ENCODE measurements around the gene MAPK6.

MAPK6 gene

GRCh38 chr15:52018244-52018643 lies 775 bp upstream of the MAPK6 start:
- Histone ChIP-seq H3K4me2 (ENCODE audit: low read length) (peak overlapping the region; percentile 68), H3K4me3 (ENCODE audit: low read depth, low read length) (no peak overlapping the region), H3K9ac (ENCODE audit: low read length) (no peak overlapping the region), H2BK12ac (ENCODE audit: low read length) (no peak overlapping the region), H3K27ac (ENCODE audit: low read depth, low read length) (no peak overlapping the region), H3K9me3 (ENCODE audit: insufficient read depth, low read depth, low read length) (no peaks in the 10 kb centered on the region), H2BK5ac (ENCODE audit: low read depth, low read length, poor library complexity) (no peak overlapping the region), H2AFZ (ENCODE audit: insufficient read depth, low read length, poor library complexity) (no peak overlapping the region), H3K4me1 (ENCODE audit: control insufficient read depth in 1 of 2, insufficient read depth in 2 of 2, low read length in 2 of 2) (peaks cover 4 to 5% of the 10 kb centered on the region in 2 experiments), H3K18ac (ENCODE audit: low read length) (no peak overlapping the region), H3K23ac (ENCODE audit: low read length) (no peak overlapping the region), H4K91ac (ENCODE audit: low read depth, low read length) (no peak overlapping the region), H4K12ac (ENCODE audit: low read depth, low read length) (no peak overlapping the region), H3K36me3 (ENCODE audit: control insufficient read depth in 1 of 2, insufficient read depth in 2 of 2, low read length in 2 of 2) (no peaks in the 10 kb centered on the region), H3K79me2 (ENCODE audit: control insufficient read depth, insufficient read depth, low read length, poor library complexity) (peaks cover 16% of the 10 kb centered on the region), H2BK120ac (ENCODE audit: insufficient read depth, low read length, poor library complexity) (no peak overlapping the region), H3K14ac (ENCODE audit: low read length) (no peak overlapping the region), H4K8ac (ENCODE audit: low read depth, low read length) (no peak overlapping the region), H3K4ac (ENCODE audit: low read depth, low read length) (no peak overlapping the region), H3K27me3 (ENCODE audit: insufficient read depth, low read length) (no peaks in the 10 kb centered on the region), H3K79me1 (ENCODE audit: low read length) (peaks cover 13% of the 10 kb centered on the region), H2AK5ac (ENCODE audit: low read length) (no peak overlapping the region)
- DNase-seq: peak in 1 of 2 donors; percentile 67
- WGBS (ENCODE audit: extremely low coverage, insufficient coverage, insufficient read length): no CpG with 5 or more reads among the region's 7 CpGs

GRCh38 chr15:52019394-52020220 lies 588 bp downstream of the MAPK6 start:
- Histone ChIP-seq H3K23ac (ENCODE audit: low read length) (peak overlapping the region; percentile 71), H3K18ac (ENCODE audit: low read length) (peak overlapping the region; percentile 100), H4K8ac (ENCODE audit: low read depth, low read length) (peak overlapping the region; percentile 96), H4K91ac (ENCODE audit: low read depth, low read length) (peak overlapping the region; percentile 98), H2BK120ac (ENCODE audit: insufficient read depth, low read length, poor library complexity) (peak overlapping the region; percentile 93), H3K9ac (ENCODE audit: low read length) (peak overlapping the region; percentile 99), H3K36me3 (ENCODE audit: control insufficient read depth in 1 of 2, insufficient read depth in 2 of 2, low read length in 2 of 2) (no peaks in the 10 kb centered on the region), H3K14ac (ENCODE audit: low read length) (peak overlapping the region; percentile 99), H3K79me2 (ENCODE audit: control insufficient read depth, insufficient read depth, low read length, poor library complexity) (peaks cover 19% of the 10 kb centered on the region), H3K27ac (ENCODE audit: low read depth, low read length) (peak overlapping the region; percentile 97), H3K9me3 (ENCODE audit: insufficient read depth, low read depth, low read length) (no peaks in the 10 kb centered on the region), H2AK5ac (ENCODE audit: low read length) (peak overlapping the region; percentile 98), H3K4me2 (ENCODE audit: low read length) (peak overlapping the region; percentile 78), H3K4ac (ENCODE audit: low read depth, low read length) (peak overlapping the region; percentile 99), H2AFZ (ENCODE audit: insufficient read depth, low read length, poor library complexity) (peak overlapping the region; percentile 92), H3K4me1 (ENCODE audit: control insufficient read depth in 1 of 2, insufficient read depth in 2 of 2, low read length in 2 of 2) (peaks cover 4 to 5% of the 10 kb centered on the region in 2 experiments), H3K27me3 (ENCODE audit: insufficient read depth, low read length) (no peaks in the 10 kb centered on the region), H2BK12ac (ENCODE audit: low read length) (peak overlapping the region; percentile 45), H2BK5ac (ENCODE audit: low read depth, low read length, poor library complexity) (peak overlapping the region; percentile 96), H3K4me3 (ENCODE audit: low read depth, low read length) (peak overlapping the region; percentile 100), H3K79me1 (ENCODE audit: low read length) (peaks cover 13% of the 10 kb centered on the region), H4K12ac (ENCODE audit: low read depth, low read length) (peak overlapping the region; percentile 95)
- WGBS (ENCODE audit: extremely low coverage, insufficient coverage, insufficient read length): no CpG with 5 or more reads among the region's 100 CpGs
- DNase-seq: peak; percentile 87

GRCh38 chr15:52020221-52021085 lies 1.4 kb downstream of the MAPK6 start:
- H3K36me3 ChIP-seq (ENCODE audit: control insufficient read depth in 1 of 2, insufficient read depth in 2 of 2, low read length in 2 of 2): no peaks in the 10 kb centered on the region
- no CpG with 5 or more reads among the region's 10 CpGs for WGBS (ENCODE audit: extremely low coverage, insufficient coverage, insufficient read length)
- H2BK12ac ChIP-seq (ENCODE audit: low read length): no peak overlapping the region

GRCh38 chr15:52021128-52021671 lies 2.2 kb downstream of the MAPK6 start:
- Histone ChIP-seq H3K4me1 (ENCODE audit: control insufficient read depth in 1 of 2, insufficient read depth in 2 of 2, low read length in 2 of 2) (peaks cover 4 to 5% of the 10 kb centered on the region in 2 experiments), H3K14ac (ENCODE audit: low read length) (no peak overlapping the region), H3K79me2 (ENCODE audit: control insufficient read depth, insufficient read depth, low read length, poor library complexity) (peaks cover 26% of the 10 kb centered on the region), H3K23ac (ENCODE audit: low read length) (no peak overlapping the region), H3K9ac (ENCODE audit: low read length) (no peak overlapping the region), H4K91ac (ENCODE audit: low read depth, low read length) (no peak overlapping the region), H3K27ac (ENCODE audit: low read depth, low read length) (no peak overlapping the region), H2AK5ac (ENCODE audit: low read length) (no peak overlapping the region), H3K4ac (ENCODE audit: low read depth, low read length) (peak overlapping the region; percentile 50), H3K18ac (ENCODE audit: low read length) (no peak overlapping the region), H2BK120ac (ENCODE audit: insufficient read depth, low read length, poor library complexity) (no peak overlapping the region), H3K79me1 (ENCODE audit: low read length) (peaks cover 13% of the 10 kb centered on the region), H4K12ac (ENCODE audit: low read depth, low read length) (no peak overlapping the region), H2AFZ (ENCODE audit: insufficient read depth, low read length, poor library complexity) (no peak overlapping the region), H3K27me3 (ENCODE audit: insufficient read depth, low read length) (no peaks in the 10 kb centered on the region), H3K36me3 (ENCODE audit: control insufficient read depth in 1 of 2, insufficient read depth in 2 of 2, low read length in 2 of 2) (no peaks in the 10 kb centered on the region), H3K9me3 (ENCODE audit: insufficient read depth, low read depth, low read length) (no peaks in the 10 kb centered on the region), H4K8ac (ENCODE audit: low read depth, low read length) (no peak overlapping the region), H3K4me2 (ENCODE audit: low read length) (peak overlapping the region; percentile 43), H3K4me3 (ENCODE audit: low read depth, low read length) (no peak overlapping the region), H2BK12ac (ENCODE audit: low read length) (no peak overlapping the region), H2BK5ac (ENCODE audit: low read depth, low read length, poor library complexity) (no peak overlapping the region)
- DNase-seq: peak; percentile 62 to 73
- no CpG with 5 or more reads among the region's 4 CpGs for WGBS (ENCODE audit: extremely low coverage, insufficient coverage, insufficient read length)

More at GRCh38 chr15:52020221-52021085, 1.4 kb downstream of the MAPK6 start:
- H3K4ac ChIP-seq (ENCODE audit: low read depth, low read length): peak overlapping the region; percentile 99
- peak overlapping the region; percentile 97 for H3K27ac ChIP-seq (ENCODE audit: low read depth, low read length)
- H3K14ac ChIP-seq (ENCODE audit: low read length): peak overlapping the region; percentile 99
- no peak overlapping the region for H2AK5ac ChIP-seq (ENCODE audit: low read length)
- H3K4me3 ChIP-seq (ENCODE audit: low read depth, low read length): peak overlapping the region; percentile 100
- peaks cover 26% of the 10 kb centered on the region for H3K79me2 ChIP-seq (ENCODE audit: control insufficient read depth, insufficient read depth, low read length, poor library complexity)
- peak in 1 of 2 donors; percentile 9 for DNase-seq
- peak overlapping the region; percentile 78 for H3K4me2 ChIP-seq (ENCODE audit: low read length)
- no peaks in the 10 kb centered on the region for H3K27me3 ChIP-seq (ENCODE audit: insufficient read depth, low read length)
- no peak overlapping the region for H2BK120ac ChIP-seq (ENCODE audit: insufficient read depth, low read length, poor library complexity)
- H4K91ac ChIP-seq (ENCODE audit: low read depth, low read length): peak overlapping the region; percentile 98
- no peak overlapping the region for H4K12ac ChIP-seq (ENCODE audit: low read depth, low read length)
- H4K8ac ChIP-seq (ENCODE audit: low read depth, low read length): peak overlapping the region; percentile 96
- peaks cover 13% of the 10 kb centered on the region for H3K79me1 ChIP-seq (ENCODE audit: low read length)
- no peak overlapping the region for H2AFZ ChIP-seq (ENCODE audit: insufficient read depth, low read length, poor library complexity)
- peaks cover 4 to 5% of the 10 kb centered on the region in 2 experiments for H3K4me1 ChIP-seq (ENCODE audit: control insufficient read depth in 1 of 2, insufficient read depth in 2 of 2, low read length in 2 of 2)
- H3K9ac ChIP-seq (ENCODE audit: low read length): peak overlapping the region; percentile 93
- no peak overlapping the region for H3K18ac ChIP-seq (ENCODE audit: low read length)
- H2BK5ac ChIP-seq (ENCODE audit: low read depth, low read length, poor library complexity): peak overlapping the region; percentile 96
- H3K9me3 ChIP-seq (ENCODE audit: insufficient read depth, low read depth, low read length): no peaks in the 10 kb centered on the region
- no peak overlapping the region for H3K23ac ChIP-seq (ENCODE audit: low read length)

Measured in trophoblast cell (in vitro differentiated cells and primary cell).